ENCODE measurements around the gene DUSP9. TPM values are rescaled to one million over a fixed set of nuclear protein-coding genes. Genes with fewer than 3 reads are reported as not detected.

The DUSP9 gene
- total RNA-seq, 2 donors from 2014 or later: not detected

GRCh38 chrX:153644356-153645125 is 2.5 kb upstream of the DUSP9 start:
- H3K27me3 ChIP-seq: peaks cover 0 to 5% of the 10 kb centered on the region in 2 donors
- no peak overlapping the region for H3K27ac ChIP-seq
- H3K4me3 ChIP-seq: no peak overlapping the region
- no peak for DNase-seq
- intact Hi-C loops (cut with DNase I): no loop called here
- TF ChIP-seq POLR2A (IDR thresholded peaks at IDR 0.05) (no peak), CTCF (IDR thresholded peaks at IDR 0.05) (no peak)
- H3K9me3 ChIP-seq: no peaks in the 10 kb centered on the region
- H3K36me3 ChIP-seq (replicated peaks in 1 of 2; ENCODE audit: insufficient read depth in 1 of 2, low read depth in 2 of 2): no peaks in the 10 kb centered on the region
- H3K4me1 ChIP-seq: peaks cover 17% of the 10 kb centered on the region
- 0% methylated on average over 1 to 3 of the region's 46 CpGs for WGBS, 2 donors
- ATAC-seq: no peak

GRCh38 chrX:153645151-153645550 is 1.9 kb upstream of the DUSP9 start:
- peaks cover 0 to 5% of the 10 kb centered on the region in 2 donors for H3K27me3 ChIP-seq
- no peak for ATAC-seq
- peaks cover 17% of the 10 kb centered on the region for H3K4me1 ChIP-seq
- no peak for DNase-seq
- H3K9me3 ChIP-seq: no peaks in the 10 kb centered on the region
- H3K4me3 ChIP-seq: no peak overlapping the region
- H3K36me3 ChIP-seq (replicated peaks in 1 of 2; ENCODE audit: insufficient read depth in 1 of 2, low read depth in 2 of 2): no peaks in the 10 kb centered on the region
- intact Hi-C loops (cut with DNase I): no loop called here
- TF ChIP-seq CTCF (IDR thresholded peaks at IDR 0.05) (no peak), POLR2A (IDR thresholded peaks at IDR 0.05) (no peak)
- WGBS, 2 donors: 40 to 76% methylated on average over 1 to 5 of the region's 6 CpGs
- H3K27ac ChIP-seq: no peak overlapping the region

- WGBS, 2 donors: 47 to 57% methylated on average over 9 to 10 of the region's 10 CpGs
- H3K9me3 ChIP-seq: no peaks in the 10 kb centered on the region
- peaks cover 0 to 5% of the 10 kb centered on the region in 2 donors for H3K27me3 ChIP-seq
- no peaks in the 10 kb centered on the region for H3K36me3 ChIP-seq (replicated peaks in 1 of 2; ENCODE audit: insufficient read depth in 1 of 2, low read depth in 2 of 2)
- TF ChIP-seq CTCF (IDR thresholded peaks at IDR 0.05) (no peak), POLR2A (IDR thresholded peaks at IDR 0.05) (no peak)
- ATAC-seq: no peak
- intact Hi-C loops (cut with DNase I): no loop called here
- peak in 2 of 4 donors; percentile 2 for DNase-seq
- H3K4me3 ChIP-seq: no peak overlapping the region
- H3K4me1 ChIP-seq: peaks cover 17% of the 10 kb centered on the region
- H3K27ac ChIP-seq: no peak overlapping the region
Measured at GRCh38 chrX:153645921-153646488, 998 bp upstream of the DUSP9 start.

GRCh38 chrX:153647461-153648357 is 706 bp downstream of the DUSP9 start:
- H3K9me3 ChIP-seq: no peaks in the 10 kb centered on the region
- ATAC-seq: no peak
- no peaks in the 10 kb centered on the region for H3K36me3 ChIP-seq (replicated peaks in 1 of 2; ENCODE audit: insufficient read depth in 1 of 2, low read depth in 2 of 2)
- peak in 2 of 4 donors; percentile 2 to 5 for DNase-seq
- peaks cover 0 to 5% of the 10 kb centered on the region in 2 donors for H3K27me3 ChIP-seq
- WGBS, 2 donors: 19% methylated on average over 70 of the region's 85 CpGs; no CpG with 5 or more reads in 1 of the 2 donors
- H3K4me3 ChIP-seq: no peak overlapping the region
- peaks cover 17% of the 10 kb centered on the region for H3K4me1 ChIP-seq
- TF ChIP-seq POLR2A (IDR thresholded peaks at IDR 0.05): no peak
- no peak for TF ChIP-seq CTCF (IDR thresholded peaks at IDR 0.05)
- intact Hi-C loops (cut with DNase I): no loop called here
- H3K27ac ChIP-seq: no peak overlapping the region

Measured in body of pancreas (tissue), 4 donors.